LNCaP clone FGC (cell line): Measurements from ENCODE around the gene NUDT3.

ENCODE experiments used
- DNase-seq: peaks from one replicate; pipeline ENCODE4 v3.0.0-alpha.2; 2011; ENCODE audit warnings: low read depth
- H3K4me3 ChIP-seq: 2 replicates; pipeline ENCODE4 v1.5.1; 2011; ENCODE audit warnings: mild to moderate bottlenecking, low read depth, low read length, control low read depth
- TF ChIP-seq, protein P1 (sequence below): IDR thresholded peaks from 2 replicates; pipeline ENCODE4 v1.5.1; 2012; ENCODE audit warnings: mild to moderate bottlenecking; ENCODE audit not compliant: control insufficient read depth, insufficient read depth; ENCODE audit errors: extremely low read depth

NUDT3 gene

GRCh38 chr6:34435916-34436315 is 43.4 kb upstream of the NUDT3 start:
- TF ChIP-seq, protein P1, sequence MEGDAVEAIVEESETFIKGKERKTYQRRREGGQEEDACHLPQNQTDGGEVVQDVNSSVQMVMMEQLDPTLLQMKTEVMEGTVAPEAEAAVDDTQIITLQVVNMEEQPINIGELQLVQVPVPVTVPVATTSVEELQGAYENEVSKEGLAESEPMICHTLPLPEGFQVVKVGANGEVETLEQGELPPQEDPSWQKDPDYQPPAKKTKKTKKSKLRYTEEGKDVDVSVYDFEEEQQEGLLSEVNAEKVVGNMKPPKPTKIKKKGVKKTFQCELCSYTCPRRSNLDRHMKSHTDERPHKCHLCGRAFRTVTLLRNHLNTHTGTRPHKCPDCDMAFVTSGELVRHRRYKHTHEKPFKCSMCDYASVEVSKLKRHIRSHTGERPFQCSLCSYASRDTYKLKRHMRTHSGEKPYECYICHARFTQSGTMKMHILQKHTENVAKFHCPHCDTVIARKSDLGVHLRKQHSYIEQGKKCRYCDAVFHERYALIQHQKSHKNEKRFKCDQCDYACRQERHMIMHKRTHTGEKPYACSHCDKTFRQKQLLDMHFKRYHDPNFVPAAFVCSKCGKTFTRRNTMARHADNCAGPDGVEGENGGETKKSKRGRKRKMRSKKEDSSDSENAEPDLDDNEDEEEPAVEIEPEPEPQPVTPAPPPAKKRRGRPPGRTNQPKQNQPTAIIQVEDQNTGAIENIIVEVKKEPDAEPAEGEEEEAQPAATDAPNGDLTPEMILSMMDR: no peak
- H3K4me3 ChIP-seq: no peak overlapping the region
- DNase-seq: no peak

GRCh38 chr6:34425498-34426410 is 33.3 kb upstream of the NUDT3 start, which contains the start of gene RPS10:
RPS10 (minus strand) TSS chr6:34426069; CDS start chr6:34425221, 848 bp downstream.
- TF ChIP-seq, protein P1: 0 out of 2 replicates have a peak, but pooled peaks have one; percentile 8
- DNase-seq: peak; percentile 75
- H3K4me3 ChIP-seq: peak within 1 kb of the TSS; percentile 98

DNA sequence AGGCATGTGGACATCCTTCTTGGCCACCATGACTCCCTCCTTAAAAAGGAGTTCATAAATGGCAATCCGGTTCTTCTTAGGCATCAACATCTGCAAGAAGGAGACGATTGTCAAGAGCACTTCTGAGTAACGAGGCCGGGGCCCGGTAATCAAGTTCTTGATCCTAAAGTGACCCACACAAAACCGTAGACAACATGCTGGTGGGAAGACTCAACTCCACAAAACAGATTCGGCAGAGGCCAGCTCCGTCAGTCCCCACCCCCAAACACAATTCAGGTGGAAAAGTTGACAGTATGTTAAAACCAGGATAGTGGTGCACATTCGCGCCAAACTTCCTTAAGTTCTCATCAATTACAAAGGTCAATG is 32.6 kb upstream of the NUDT3 start:
- peak overlapping the region; percentile 98 for H3K4me3 ChIP-seq
- no peak for DNase-seq
- TF ChIP-seq, protein P1: no peak

- TF ChIP-seq, protein P1: no peak
- DNase-seq: no peak
Observed at GRCh38 chr6:34424200-34425131, 32.0 kb upstream of the NUDT3 start.

DNA sequence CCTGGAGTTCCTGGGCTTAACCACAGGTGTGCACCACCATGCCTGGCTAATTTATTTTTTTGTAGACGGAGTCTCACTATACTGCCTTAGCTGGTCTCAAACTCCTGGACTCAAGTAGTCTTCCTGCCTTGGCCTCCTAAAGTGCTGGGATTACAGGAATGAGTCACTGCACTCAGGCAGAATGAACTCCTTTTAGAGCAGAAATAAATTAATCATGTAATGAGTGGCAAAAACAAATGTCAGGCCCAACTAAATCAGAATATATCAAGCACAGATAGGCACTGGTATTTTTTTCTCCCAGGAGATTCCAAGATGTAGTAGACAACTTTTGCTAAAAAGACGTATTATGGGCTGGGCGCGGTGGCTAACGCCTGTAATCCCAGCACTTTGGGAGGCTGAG is 30.8 kb upstream of the NUDT3 start:
- no peak overlapping the region for H3K4me3 ChIP-seq
- DNase-seq: no peak
- TF ChIP-seq, protein P1: no peak

More at GRCh38 chr6:34424200-34425131, 32.0 kb upstream of the NUDT3 start:
- peak overlapping the region; percentile 98 for H3K4me3 ChIP-seq

DNA sequence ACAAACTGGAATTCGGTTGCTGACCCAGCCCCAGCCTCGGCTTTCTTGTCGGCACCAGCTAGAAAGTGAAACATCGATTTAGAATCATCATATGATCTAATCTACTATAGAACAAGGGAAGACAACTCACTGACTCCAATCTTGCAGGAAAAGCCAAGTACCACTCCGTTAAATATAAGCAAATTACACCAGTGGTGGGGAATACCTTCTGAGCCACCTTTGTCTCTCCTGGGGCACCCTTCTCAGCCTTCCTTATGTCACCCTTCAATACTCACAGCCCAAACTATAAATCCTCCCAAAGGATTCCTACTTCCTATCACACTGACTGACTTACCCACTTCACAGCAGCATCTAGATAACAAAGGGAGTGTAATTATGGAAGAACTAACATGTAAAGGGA is 25.9 kb upstream of the NUDT3 start:
- DNase-seq: no peak
- TF ChIP-seq, protein P1: no peak
- no peak overlapping the region for H3K4me3 ChIP-seq
